Inflammatory macrophage (primary cell): Measurements from ENCODE around the gene PLCB1.

Source experiments
- DNase-seq, 2 donors: peaks; one replicate each; pipeline ENCODE4 v3.0.0-alpha.2; 2020 to 2022

PLCB1 gene

GRCh38 chr20:8854571-8854970, 722.5 kb downstream of the PLCB1 start:
- DNase-seq: no peak

- no peak for DNase-seq
Measured at GRCh38 chr20:8855315-8855714, 723.2 kb downstream of the PLCB1 start.

GRCh38 chr20:8856668-8857067, 724.6 kb downstream of the PLCB1 start:
- DNase-seq: no peak

GRCh38 chr20:8858181-8858787, 726.2 kb downstream of the PLCB1 start:
- DNase-seq: no peak

- no peak for DNase-seq
Measured at GRCh38 chr20:8860011-8860495, 728.0 kb downstream of the PLCB1 start.

- DNase-seq: no peak
Measured at GRCh38 chr20:8862092-8862491, 730.0 kb downstream of the PLCB1 start.

- no peak for DNase-seq
Measured at GRCh38 chr20:8865636-8866035, 733.6 kb downstream of the PLCB1 start.

- DNase-seq: no peak
Measured at GRCh38 chr20:8867038-8867740, 735.1 kb downstream of the PLCB1 start.

- DNase-seq: no peak
Measured at GRCh38 chr20:8870652-8871051, 738.6 kb downstream of the PLCB1 start.

GRCh38 chr20:8874437-8874836, 742.4 kb downstream of the PLCB1 start:
- DNase-seq: no peak

- DNase-seq: no peak
Measured at GRCh38 chr20:8875586-8875985, 743.5 kb downstream of the PLCB1 start.

- DNase-seq: no peak
Measured at GRCh38 chr20:8876366-8876765, 744.3 kb downstream of the PLCB1 start.

GRCh38 chr20:8877294-8877693, 745.2 kb downstream of the PLCB1 start:
- no peak for DNase-seq

- no peak for DNase-seq
Measured at GRCh38 chr20:8879669-8880068, 747.6 kb downstream of the PLCB1 start.

GRCh38 chr20:8880085-8880853, 748.2 kb downstream of the PLCB1 start:
- DNase-seq: no peak

- DNase-seq: no peak
Measured at GRCh38 chr20:8891039-8891438, 759.0 kb downstream of the PLCB1 start.

GRCh38 chr20:8895472-8895871, 763.4 kb downstream of the PLCB1 start:
- DNase-seq: no peak

- DNase-seq: no peak
Measured at GRCh38 chr20:8898823-8899222, 766.8 kb downstream of the PLCB1 start.

- DNase-seq: no peak
Measured at GRCh38 chr20:8901237-8902025, 769.4 kb downstream of the PLCB1 start.

GRCh38 chr20:8903655-8904605, 771.9 kb downstream of the PLCB1 start:
- no peak for DNase-seq

- DNase-seq: no peak
Measured at GRCh38 chr20:8909596-8909995, 777.5 kb downstream of the PLCB1 start.

- peak in 1 of 2 donors; percentile 8 for DNase-seq
Measured at GRCh38 chr20:8912096-8912495, 780.0 kb downstream of the PLCB1 start.
